ENCODE results near the gene DYSF.

Gene DYSF

DNA sequence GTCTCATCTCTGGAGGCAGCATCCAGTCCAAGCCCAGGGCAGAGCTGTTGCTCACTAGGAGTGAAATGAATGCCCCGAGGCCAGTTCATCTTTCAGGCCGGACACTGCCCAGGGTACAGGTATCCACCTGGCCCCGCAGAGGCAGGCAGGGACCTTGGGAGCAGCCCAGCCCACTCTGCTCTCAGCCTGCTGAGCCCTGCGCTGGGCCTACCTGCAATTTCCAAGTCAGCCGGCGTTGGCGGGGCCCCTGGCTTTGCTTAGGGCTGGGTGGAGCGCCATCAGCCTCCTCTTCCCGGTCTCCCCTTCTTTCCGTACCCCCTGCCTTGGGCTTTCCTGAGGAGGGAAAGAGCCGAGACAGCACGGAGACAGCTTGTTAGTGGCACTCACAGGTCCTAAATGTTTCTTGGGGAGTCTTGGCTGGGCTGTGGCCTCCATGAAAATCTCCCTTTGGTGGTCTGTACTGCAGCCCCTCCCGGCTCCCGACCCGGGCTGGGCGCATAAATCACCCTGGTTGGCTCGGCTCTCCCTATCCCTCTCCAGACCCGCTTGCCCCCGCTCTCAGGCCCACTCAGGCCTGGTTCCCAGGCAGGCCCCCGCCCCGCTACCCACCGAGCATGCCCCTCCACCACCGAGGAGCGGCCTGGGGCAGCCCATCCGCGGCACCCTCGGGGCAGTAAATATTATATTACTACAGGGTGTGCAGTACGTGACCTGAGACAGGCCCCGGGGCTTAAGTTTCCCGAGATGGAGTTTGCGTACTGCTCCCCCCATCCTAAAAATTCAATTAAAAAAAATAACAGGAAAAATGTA lies 106.7 kb downstream of the DYSF start:
- TF ChIP-seq, protein P1, sequence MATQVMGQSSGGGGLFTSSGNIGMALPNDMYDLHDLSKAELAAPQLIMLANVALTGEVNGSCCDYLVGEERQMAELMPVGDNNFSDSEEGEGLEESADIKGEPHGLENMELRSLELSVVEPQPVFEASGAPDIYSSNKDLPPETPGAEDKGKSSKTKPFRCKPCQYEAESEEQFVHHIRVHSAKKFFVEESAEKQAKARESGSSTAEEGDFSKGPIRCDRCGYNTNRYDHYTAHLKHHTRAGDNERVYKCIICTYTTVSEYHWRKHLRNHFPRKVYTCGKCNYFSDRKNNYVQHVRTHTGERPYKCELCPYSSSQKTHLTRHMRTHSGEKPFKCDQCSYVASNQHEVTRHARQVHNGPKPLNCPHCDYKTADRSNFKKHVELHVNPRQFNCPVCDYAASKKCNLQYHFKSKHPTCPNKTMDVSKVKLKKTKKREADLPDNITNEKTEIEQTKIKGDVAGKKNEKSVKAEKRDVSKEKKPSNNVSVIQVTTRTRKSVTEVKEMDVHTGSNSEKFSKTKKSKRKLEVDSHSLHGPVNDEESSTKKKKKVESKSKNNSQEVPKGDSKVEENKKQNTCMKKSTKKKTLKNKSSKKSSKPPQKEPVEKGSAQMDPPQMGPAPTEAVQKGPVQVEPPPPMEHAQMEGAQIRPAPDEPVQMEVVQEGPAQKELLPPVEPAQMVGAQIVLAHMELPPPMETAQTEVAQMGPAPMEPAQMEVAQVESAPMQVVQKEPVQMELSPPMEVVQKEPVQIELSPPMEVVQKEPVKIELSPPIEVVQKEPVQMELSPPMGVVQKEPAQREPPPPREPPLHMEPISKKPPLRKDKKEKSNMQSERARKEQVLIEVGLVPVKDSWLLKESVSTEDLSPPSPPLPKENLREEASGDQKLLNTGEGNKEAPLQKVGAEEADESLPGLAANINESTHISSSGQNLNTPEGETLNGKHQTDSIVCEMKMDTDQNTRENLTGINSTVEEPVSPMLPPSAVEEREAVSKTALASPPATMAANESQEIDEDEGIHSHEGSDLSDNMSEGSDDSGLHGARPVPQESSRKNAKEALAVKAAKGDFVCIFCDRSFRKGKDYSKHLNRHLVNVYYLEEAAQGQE (IDR thresholded peaks at IDR 0.05; ENCODE audit: insufficient read depth in 1 of 2, low read depth in 2 of 2, low read length in 2 of 2), result no peak
- TF ChIP-seq POLR2AphosphoS5 (IDR thresholded peaks at IDR 0.05; ENCODE audit: low read depth, low read length) (no peak), TAF1 (IDR thresholded peaks at IDR 0.05; ENCODE audit: borderline replicate concordance, insufficient read depth, low read length) (no peak)

DNA sequence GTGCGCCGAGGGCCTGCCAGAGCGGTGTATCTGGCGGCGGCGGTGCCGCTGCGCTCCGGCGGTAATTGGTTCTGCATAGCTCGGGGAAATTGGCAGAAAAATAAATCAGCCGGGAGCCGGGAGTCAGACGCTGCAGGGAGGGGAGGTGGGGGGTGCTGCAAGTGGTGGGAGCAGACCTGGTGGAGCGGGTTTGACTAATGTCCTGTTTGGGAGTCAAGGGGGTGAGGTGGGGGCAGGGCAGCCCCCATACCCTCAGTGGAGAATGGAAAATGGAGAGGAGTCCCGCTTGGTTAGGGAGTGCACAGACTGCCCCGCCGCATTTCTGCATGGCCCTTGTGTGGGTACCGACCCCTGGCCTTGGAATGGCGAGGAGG lies 107.3 kb downstream of the DYSF start:
- TF ChIP-seq TAF1 (IDR thresholded peaks at IDR 0.05; ENCODE audit: borderline replicate concordance, insufficient read depth, low read length) (no peak), POLR2AphosphoS5 (IDR thresholded peaks at IDR 0.05; ENCODE audit: low read depth, low read length) (no peak), FOXP2 (optimal IDR thresholded peaks at IDR 0.05; ENCODE audit: borderline replicate concordance, extremely low read depth, extremely low read length, insufficient read depth) (no peak), SIN3A (IDR thresholded peaks at IDR 0.05; ENCODE audit: borderline replicate concordance, insufficient read depth, low read length) (no peak)
- TF ChIP-seq, protein P1 (IDR thresholded peaks at IDR 0.05; ENCODE audit: insufficient read depth in 1 of 2, low read depth in 2 of 2, low read length in 2 of 2), result no peak

DNA sequence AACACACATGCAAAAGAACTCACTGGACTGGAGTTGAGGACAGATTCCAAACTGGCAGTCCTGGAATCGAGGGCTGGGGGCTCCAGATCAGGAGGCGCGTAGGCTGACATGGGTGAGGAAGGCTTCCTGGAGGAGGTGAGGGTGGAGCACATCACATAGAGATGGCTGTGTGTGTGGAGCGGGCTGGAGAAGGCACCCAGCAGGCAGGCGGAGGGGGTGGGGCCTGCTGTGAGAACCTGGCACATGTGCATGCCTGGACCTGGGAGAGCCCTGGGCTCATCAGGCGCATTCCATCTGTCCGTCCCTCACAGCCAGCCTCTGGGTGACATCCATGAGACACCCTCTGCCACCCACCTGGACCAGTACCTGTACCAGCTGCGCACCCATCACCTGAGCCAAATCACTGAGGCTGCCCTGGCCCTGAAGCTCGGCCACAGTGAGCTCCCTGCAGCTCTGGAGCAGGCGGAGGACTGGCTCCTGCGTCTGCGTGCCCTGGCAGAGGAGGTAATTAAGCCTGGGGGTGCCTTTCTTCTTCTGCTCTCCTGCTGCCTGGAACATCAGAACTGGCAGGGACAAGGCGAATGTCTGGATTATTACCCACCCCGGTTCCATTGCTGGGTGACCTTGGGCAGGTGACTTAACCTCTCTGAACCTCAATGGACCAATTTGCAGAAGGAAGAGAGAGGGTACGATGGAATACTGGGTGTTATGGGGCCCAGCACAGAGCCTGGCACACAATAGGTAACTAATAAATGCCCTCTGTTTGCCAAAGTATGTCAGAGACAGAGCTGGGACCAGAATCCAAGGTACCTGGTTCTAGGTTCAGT lies 108.3 kb downstream of the DYSF start:
- TF ChIP-seq POLR2AphosphoS5 (IDR thresholded peaks at IDR 0.05; ENCODE audit: low read depth, low read length) (no peak), TAF1 (IDR thresholded peaks at IDR 0.05; ENCODE audit: borderline replicate concordance, insufficient read depth, low read length) (no peak), SIN3A (IDR thresholded peaks at IDR 0.05; ENCODE audit: borderline replicate concordance, insufficient read depth, low read length) (no peak)

DNA sequence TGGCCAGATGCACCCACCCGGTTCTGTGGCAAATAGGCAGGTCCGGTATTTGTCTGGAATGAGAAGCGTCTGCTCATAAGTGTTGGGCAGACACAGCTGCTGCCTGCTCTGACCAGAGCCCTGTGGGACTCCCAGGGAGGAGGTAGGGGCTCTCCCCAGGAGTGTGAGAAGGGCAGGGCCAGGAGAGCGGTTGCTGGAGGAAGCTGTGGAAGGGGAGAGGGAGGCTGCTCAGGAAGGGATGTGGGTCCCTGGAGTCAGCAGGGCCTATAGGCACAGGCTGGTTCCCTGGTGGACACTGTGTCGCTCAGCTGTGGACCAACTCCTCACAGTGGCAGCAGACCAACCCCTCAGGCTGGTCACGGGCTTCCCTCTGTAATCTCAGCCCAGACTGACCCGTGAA lies 109.2 kb downstream of the DYSF start:
- TF ChIP-seq, protein P1 (IDR thresholded peaks at IDR 0.05; ENCODE audit: insufficient read depth in 1 of 2, low read depth in 2 of 2, low read length in 2 of 2), result no peak
- TF ChIP-seq TAF1 (IDR thresholded peaks at IDR 0.05; ENCODE audit: borderline replicate concordance, insufficient read depth, low read length) (no peak), SIN3A (IDR thresholded peaks at IDR 0.05; ENCODE audit: borderline replicate concordance, insufficient read depth, low read length) (no peak), POLR2AphosphoS5 (IDR thresholded peaks at IDR 0.05; ENCODE audit: low read depth, low read length) (no peak), FOXP2 (optimal IDR thresholded peaks at IDR 0.05; ENCODE audit: borderline replicate concordance, extremely low read depth, extremely low read length, insufficient read depth) (no peak)

DNA sequence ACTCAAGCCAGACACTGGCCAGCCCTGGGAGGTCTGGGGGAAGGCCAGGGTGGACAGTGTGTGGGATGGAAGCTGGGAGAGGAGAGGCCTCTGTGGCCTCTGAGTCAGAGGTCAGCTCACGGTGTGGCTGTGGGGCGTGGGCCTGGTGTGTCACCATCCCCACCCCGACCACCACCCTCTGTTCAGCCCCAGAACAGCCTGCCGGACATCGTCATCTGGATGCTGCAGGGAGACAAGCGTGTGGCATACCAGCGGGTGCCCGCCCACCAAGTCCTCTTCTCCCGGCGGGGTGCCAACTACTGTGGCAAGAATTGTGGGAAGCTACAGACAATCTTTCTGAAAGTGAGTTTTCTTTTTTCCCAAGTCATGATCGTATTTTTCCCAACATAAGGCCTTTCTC lies 110.5 kb downstream of the DYSF start:
- TF ChIP-seq, protein P1 (IDR thresholded peaks at IDR 0.05; ENCODE audit: insufficient read depth in 1 of 2, low read depth in 2 of 2, low read length in 2 of 2), result no peak
- no peak for TF ChIP-seq FOXP2 (optimal IDR thresholded peaks at IDR 0.05; ENCODE audit: borderline replicate concordance, extremely low read depth, extremely low read length, insufficient read depth)

Measured in PFSK-1 (cell line).